ENCODE data around the gene LRRC8C.
"Not testable (repeated sequence)": the region's sequence is repeated elsewhere in the genome, so short reads cannot be mapped to it uniquely, and the experiment has no call there.

Gene LRRC8C

GRCh38 chr1:89632657-89633247, at the start of gene LRRC8C:
LRRC8C (plus strand) TSS chr1:89633120; CDS start chr1:89686474, 53,354 bp downstream.
- DNase-seq (ENCODE audit: low read depth, low spot score) = peak; percentile 66

DNA sequence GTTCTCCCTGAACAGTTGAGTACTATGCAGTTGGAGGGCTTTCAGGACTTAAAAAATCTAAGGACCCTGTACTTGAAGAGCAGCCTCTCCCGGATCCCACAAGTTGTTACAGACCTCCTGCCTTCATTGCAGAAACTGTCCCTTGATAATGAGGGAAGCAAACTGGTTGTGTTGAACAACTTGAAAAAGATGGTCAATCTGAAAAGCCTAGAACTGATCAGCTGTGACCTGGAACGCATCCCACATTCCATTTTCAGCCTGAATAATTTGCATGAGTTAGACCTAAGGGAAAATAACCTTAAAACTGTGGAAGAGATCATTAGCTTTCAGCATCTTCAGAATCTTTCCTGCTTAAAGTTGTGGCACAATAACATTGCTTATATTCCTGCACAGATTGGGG, 48.7 kb upstream of the LRRC8C start:
- no peak for DNase-seq (ENCODE audit: low read depth, low spot score)

GRCh38 chr1:89584781-89585180, 48.1 kb upstream of the LRRC8C start:
- no peak for DNase-seq (ENCODE audit: low read depth, low spot score)

- no peak for DNase-seq (ENCODE audit: low read depth, low spot score)
Measured at GRCh38 chr1:89587729-89588161, 45.2 kb upstream of the LRRC8C start.

DNA sequence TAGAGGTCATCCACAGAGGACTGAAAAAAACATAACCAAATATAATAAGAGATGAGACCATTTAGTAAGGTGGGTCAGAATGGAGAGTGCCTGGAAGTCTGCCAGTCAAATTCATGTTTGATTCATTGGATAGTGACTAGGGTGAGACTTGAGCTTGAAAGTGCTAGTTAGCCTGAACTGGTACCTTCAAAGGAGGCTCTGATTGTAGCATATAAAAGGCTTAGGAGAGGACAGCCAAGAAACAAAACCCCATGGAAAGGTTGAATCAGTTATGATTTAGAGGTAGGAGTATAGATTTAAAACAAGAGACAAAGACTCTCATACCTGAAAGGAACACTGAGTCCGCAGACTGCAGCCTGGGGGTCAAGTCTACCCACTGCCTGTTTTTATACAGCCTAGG, 44.4 kb upstream of the LRRC8C start:
- no peak for DNase-seq (ENCODE audit: low read depth, low spot score)

- no peak for DNase-seq (ENCODE audit: low read depth, low spot score)
Measured at GRCh38 chr1:89589515-89589914, 43.4 kb upstream of the LRRC8C start.

DNA sequence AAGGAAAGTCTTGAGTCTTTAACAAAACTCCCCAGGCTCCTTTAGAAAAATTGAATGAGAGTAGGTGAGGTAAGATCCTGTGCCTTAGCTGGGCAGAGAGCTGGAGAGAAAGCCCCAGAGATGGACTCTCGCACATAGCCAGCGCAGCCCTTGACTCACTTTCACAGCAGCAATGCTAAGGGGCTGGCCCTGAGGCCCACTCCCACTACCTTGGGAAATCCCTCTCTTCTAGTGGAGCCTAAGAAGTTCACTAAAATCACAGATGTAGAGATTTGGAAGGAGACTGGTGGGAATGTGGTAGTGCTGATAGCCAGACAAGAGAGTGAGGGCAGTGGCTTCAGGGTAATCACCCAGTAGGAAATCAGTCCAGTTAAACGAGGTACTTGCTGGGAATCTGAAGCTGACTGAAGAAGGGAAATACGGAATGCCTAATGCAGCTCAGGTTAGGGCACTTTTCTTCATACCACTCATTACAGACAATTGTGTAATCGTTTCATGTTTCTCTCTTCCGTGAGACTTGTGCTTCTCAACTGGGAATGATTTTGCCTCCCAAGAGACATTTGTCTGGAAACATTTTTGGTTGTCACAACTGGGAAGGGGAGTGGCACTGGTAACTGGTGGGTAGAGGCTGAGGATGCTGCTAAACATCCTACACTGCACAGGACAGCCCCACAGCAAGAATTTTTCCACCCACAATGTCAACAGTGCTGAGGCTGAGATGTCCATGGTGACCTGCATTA, 42.4 kb upstream of the LRRC8C start:
- no peak for DNase-seq (ENCODE audit: low read depth, low spot score)

DNA sequence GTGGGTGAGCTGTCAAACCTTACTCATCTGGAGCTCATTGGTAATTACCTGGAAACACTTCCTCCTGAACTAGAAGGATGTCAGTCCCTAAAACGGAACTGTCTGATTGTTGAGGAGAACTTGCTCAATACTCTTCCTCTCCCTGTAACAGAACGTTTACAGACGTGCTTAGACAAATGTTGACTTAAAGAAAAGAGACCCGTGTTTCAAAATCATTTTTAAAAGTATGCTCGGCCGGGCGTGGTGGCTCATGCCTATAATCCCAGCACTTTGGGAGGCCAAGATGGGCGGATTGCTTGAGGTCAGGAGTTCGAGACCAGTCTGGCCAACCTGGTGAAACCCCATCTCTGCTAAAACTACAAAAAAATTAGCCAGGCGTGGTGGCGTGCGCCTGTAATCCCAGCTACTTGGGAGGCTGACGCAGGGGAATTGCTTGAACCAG, 40.0 kb upstream of the LRRC8C start:
- not testable (repeated sequence) for DNase-seq (ENCODE audit: low read depth, low spot score)

DNA sequence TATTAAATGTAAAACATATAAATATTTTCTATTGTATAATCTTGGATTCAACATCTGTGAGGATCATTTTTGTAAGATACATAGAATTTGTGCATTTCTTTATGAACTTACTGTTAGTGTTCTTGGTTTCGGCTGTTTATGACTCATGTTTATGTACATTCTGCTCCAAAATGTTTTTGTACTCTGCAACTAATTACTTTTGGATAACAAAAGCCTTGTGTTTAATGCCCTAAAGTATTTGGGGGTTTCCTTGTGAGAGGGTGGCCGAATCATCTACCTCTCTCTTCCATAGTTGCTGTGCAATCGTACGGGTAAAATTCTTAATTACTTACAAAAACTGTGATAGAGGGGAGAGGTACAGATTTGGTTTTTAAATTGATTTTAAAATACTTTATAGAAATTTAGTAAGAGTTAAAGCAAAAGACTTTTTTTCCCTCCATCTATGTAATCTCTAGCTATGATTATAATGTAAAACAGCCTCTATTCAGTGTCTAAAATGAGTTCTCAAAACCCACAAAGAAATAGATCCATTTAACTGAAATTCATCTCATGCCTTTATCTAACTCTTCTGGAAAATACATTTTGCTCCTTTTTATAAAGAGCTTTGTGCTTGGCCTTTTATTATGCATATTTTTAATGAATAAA, 38.7 kb upstream of the LRRC8C start:
- DNase-seq (ENCODE audit: low read depth, low spot score) = no peak

- DNase-seq (ENCODE audit: low read depth, low spot score) = no peak
Measured at GRCh38 chr1:89596698-89597097, 36.2 kb upstream of the LRRC8C start.

DNA sequence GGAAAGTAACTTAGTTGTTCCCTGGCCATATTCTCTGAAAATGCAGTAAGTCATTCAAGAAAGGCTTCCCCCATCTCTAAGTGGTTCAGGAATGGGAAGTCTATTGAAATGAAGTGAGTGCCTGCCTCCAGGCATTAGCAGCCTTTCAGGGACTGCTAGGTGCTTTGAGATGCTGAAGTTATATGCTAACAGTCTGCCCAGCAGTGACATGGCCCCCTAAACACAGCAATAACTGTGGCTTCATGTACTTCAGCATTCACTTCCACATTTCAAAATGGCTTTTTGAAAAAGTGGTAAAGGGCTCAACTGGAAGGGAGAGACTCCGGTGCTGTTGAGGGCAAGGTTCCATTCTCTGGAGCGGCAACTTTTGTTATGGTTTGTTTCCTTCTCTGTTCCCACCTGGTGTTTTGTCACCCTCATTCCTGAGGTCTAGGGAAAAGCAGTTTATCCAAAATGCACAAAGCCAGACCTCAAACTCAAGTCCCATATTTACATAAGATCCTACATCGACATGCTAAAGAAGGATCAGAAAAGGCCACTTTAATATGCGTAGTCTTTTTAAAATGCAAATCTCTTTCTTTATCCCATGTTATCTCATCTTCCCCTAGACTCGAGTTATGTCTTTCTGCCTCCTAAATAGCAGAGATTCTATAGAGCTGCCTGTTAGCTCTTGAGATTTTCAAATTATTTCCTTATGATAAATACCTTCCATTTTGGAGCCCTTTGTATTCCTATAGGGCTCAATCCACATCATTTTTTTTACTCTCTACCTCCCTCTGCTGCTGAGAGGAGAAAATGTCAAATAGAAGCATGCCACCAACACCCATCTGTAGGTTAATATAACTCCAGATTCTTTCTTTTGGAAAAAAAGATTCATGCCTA, 34.2 kb upstream of the LRRC8C start:
- DNase-seq (ENCODE audit: low read depth, low spot score) = no peak

- DNase-seq (ENCODE audit: low read depth, low spot score) = no peak
Measured at GRCh38 chr1:89599332-89599630, 33.6 kb upstream of the LRRC8C start.

- no peak for DNase-seq (ENCODE audit: low read depth, low spot score)
Measured at GRCh38 chr1:89600451-89601224, 32.3 kb upstream of the LRRC8C start.

DNA sequence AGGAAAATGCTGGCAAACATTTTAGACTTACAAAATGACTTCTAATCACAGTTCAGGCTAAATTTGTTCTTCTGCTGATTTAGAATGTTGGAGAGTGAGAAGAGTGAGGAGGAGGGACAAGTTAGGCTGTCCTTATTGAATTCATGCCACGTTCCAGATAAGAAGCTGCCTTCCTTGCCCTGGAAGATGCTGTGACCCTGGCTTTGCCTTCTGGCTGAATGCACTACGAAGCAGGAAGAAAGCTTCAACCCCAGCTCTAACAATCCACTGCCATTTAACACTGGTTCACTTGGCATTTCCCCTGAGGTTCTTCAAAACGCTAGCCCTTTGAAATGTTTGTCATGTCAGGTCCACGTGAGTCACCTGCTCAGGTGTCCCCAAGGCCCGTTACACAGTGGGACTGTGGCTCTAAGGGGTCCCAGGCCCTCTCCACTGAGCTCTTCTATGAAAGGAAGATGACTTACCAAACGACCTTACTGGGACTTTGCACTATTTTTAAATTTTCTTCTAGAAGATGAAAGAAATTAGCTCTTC, 30.0 kb upstream of the LRRC8C start:
- DNase-seq (ENCODE audit: low read depth, low spot score) = no peak

DNA sequence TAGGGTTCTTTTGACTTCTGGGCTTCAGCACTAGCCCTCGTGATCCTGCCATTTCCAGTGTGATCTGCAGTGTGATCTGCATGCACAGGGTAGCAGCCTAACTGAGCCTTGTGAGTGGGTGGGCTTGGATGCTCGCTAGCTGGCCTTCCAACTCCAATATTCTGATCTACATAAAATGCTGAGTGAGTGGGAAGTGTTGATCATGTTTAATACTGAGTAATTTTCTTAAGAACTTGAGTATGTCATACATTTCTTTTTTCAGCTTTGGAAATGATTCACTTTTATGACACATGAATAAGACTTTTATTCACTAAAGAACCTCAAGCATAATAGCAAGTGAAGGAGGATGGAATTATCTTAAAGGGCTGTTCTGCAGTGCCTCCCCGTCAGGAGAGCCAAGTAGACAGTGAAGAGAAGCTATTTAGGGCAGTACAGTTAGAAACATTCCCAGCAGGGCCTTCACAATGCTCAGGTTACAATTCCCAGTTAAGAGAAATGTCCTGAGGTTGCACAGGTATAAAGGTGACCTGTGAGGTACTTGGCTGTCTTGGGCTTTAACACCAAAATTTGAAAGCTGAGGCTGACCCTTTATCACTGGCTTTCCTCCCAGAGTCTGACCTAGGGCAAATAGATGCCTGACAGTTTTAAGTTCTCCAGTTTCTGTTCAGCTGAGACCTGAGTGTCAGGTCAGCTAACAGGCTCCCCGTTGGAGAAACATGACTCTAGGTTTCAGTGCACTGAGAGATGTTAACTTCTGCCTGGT, 29.1 kb upstream of the LRRC8C start:
- DNase-seq (ENCODE audit: low read depth, low spot score) = no peak

- DNase-seq (ENCODE audit: low read depth, low spot score) = no peak
Measured at GRCh38 chr1:89604414-89604735, 28.5 kb upstream of the LRRC8C start.

DNA sequence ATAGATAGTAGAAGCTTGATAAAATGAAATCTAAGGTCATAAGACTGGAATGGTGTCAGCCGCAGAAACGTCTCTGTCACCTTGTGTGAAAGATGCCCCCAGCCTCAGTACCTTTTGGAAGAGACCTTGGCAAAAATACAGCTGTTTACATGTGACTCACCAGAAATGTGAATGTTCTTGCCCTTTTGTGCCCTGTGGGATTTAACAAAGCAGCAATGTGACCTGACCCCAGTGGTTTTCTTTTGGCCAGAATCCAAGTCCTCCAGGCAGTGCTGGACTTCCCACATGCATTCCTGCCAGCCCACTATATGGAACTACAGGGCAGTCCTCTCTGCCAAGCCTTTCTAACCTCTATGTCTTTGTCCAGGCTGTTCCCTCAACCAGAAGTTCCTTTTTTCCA, 27.2 kb upstream of the LRRC8C start:
- DNase-seq (ENCODE audit: low read depth, low spot score) = no peak

DNA sequence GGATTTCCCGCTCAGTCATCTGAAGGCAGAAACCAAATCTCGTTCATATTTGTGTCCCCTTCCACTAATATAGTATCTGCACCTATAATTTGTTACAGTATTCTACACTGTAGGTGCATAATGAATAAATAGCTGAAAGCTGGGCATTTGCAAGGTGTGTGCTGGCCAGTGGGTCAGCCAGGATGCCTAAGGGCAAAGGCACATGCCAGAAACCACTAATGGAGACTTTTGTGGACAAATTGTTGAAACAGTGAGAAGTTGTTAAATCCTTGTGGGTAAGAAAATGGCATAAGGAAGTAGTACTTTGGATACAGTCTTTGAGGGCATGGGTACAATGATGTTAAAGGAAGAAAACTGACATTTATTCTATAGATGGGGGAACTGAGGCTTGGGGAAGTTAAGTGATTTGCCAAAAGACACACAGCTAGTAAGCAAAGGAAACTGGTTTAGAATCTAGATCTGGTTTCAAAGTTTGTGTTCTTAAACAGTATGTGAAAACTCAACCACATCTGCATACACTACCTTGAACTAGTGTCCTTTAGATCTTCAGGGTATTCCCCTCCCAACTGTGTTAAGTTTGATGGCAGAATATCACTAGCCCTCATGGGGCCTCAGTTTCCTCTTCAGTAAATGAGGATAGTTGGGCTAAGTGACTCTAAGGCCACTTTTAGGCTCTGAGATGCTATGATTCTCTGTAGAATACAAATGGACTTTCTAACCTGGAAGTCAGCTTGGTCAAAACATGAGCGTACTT, 26.5 kb upstream of the LRRC8C start:
- no peak for DNase-seq (ENCODE audit: low read depth, low spot score)

DNA sequence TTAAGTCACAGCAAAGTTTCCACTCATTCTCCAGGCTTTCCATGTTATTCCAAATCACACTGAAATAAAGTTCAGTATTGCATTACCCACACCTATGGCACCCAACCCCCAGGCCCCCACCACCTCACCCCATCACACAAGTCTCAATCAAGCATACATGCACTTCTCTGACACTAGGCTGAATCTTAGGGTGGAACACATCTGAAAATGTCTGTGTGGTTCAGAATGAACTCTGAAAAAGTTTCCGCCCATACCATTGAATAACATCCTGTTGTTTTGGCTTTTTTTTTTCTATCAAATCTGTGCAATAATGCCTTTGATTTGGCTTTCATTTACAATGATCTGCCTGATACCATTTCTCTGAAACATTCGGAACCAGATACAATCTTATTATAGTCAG, 25.8 kb upstream of the LRRC8C start:
- no peak for DNase-seq (ENCODE audit: low read depth, low spot score)

Data from activated CD4-positive, CD25-positive, alpha-beta regulatory T cell treated with anti-CD3 and anti-CD28 coated beads, Interleukin-2, amount 50 U/mL, for 16 hours (primary cell).